CD4-positive, alpha-beta T cell treated with Interleukin-12 subunit alpha and Interleukin-12 subunit beta, for 1 hour (primary cell): Measurements from ENCODE around the gene NBL1.

Experiments
- DNase-seq: peaks from one replicate; pipeline ENCODE4 v3.0.0-alpha.2; 2020

NBL1 gene

GRCh38 chr1:19704247-19705113 is 60.4 kb downstream of the NBL1 start:
- peak; percentile 65 for DNase-seq

GRCh38 chr1:19705464-19705863 is 61.4 kb downstream of the NBL1 start:
- no peak for DNase-seq

- DNase-seq: no peak
Measured at GRCh38 chr1:19706136-19706535, 62.0 kb downstream of the NBL1 start.
